ENCODE data around the gene CGRRF1.

The CGRRF1 gene

GRCh38 chr14:54493293-54493692 is 16.4 kb upstream of the CGRRF1 start:
- H3K27ac ChIP-seq (ENCODE audit: low read length) = no peak overlapping the region
- H3K9me3 ChIP-seq (ENCODE audit: control insufficient read depth, low read depth, low read length) = no peaks in the 10 kb centered on the region
- no peaks in the 10 kb centered on the region for H3K27me3 ChIP-seq (ENCODE audit: control insufficient read depth, insufficient read depth, low read length)
- peaks cover 8% of the 10 kb centered on the region for H3K4me1 ChIP-seq (ENCODE audit: control insufficient read depth, low read depth, low read length)
- H3K9ac ChIP-seq (ENCODE audit: low read length) = no peak overlapping the region
- no peaks in the 10 kb centered on the region for H3K36me3 ChIP-seq (ENCODE audit: control insufficient read depth, low read depth, low read length)
- H3K4me3 ChIP-seq (ENCODE audit: low read length) = no peak overlapping the region

DNA sequence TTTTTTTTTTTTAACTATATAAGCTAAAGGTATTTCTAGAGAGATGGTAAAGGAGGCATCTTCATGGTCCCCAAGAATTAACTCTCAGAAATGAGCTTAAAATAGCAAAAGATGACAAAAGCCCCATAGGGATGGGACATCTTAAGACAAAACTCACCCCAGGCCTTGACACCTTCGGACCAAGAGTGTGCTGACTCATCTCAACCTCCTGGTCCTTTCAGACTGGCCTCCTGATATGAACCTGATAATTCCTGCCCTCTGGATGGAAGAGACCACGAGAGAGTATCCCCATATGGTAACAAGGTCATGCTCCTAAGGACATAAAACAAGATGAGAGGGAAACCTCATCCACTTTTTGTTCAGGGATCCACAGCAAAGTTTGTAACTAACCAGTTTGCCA is 12.5 kb upstream of the CGRRF1 start:
- Histone ChIP-seq H3K9ac (ENCODE audit: low read length) (no peak overlapping the region), H3K27me3 (ENCODE audit: control insufficient read depth, insufficient read depth, low read length) (no peaks in the 10 kb centered on the region), H3K27ac (ENCODE audit: low read length) (no peak overlapping the region), H3K9me3 (ENCODE audit: control insufficient read depth, low read depth, low read length) (no peaks in the 10 kb centered on the region), H3K4me3 (ENCODE audit: low read length) (no peak overlapping the region), H3K36me3 (ENCODE audit: control insufficient read depth, low read depth, low read length) (no peaks in the 10 kb centered on the region), H3K4me1 (ENCODE audit: control insufficient read depth, low read depth, low read length) (peaks cover 4% of the 10 kb centered on the region)

DNA sequence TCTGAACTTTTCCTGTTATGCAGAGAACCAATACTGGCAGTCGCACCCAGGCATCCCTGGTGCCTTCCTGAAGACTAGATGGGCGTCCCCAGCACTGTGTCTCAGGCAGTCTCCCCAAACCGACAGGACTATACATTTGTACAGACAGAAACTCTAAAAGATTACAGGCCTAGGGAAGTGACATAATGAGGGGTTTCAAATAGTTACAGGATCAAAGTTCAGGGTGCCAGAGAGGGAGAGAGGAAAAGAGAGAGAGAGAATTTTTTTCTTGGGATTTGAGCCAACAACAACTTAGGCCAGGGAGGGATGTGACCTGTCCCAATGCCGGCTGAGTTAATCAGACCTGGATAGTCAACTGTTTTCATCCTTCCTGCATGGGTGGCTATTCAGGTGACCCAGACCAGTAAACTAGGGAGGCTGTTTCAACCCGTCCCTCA is 11.6 kb upstream of the CGRRF1 start:
- no peak overlapping the region for H3K9ac ChIP-seq (ENCODE audit: low read length)
- H3K27me3 ChIP-seq (ENCODE audit: control insufficient read depth, insufficient read depth, low read length) = no peaks in the 10 kb centered on the region
- H3K4me1 ChIP-seq (ENCODE audit: control insufficient read depth, low read depth, low read length) = peaks cover 1% of the 10 kb centered on the region
- no peak overlapping the region for H3K27ac ChIP-seq (ENCODE audit: low read length)
- H3K36me3 ChIP-seq (ENCODE audit: control insufficient read depth, low read depth, low read length) = no peaks in the 10 kb centered on the region
- no peak overlapping the region for H3K4me3 ChIP-seq (ENCODE audit: low read length)
- H3K9me3 ChIP-seq (ENCODE audit: control insufficient read depth, low read depth, low read length) = no peaks in the 10 kb centered on the region

- no peaks in the 10 kb centered on the region for H3K36me3 ChIP-seq (ENCODE audit: control insufficient read depth, low read depth, low read length)
- no peak overlapping the region for H3K9ac ChIP-seq (ENCODE audit: low read length)
- H3K4me3 ChIP-seq (ENCODE audit: low read length) = no peak overlapping the region
- no peaks in the 10 kb centered on the region for H3K9me3 ChIP-seq (ENCODE audit: control insufficient read depth, low read depth, low read length)
- no peaks in the 10 kb centered on the region for H3K4me1 ChIP-seq (ENCODE audit: control insufficient read depth, low read depth, low read length)
- no peak overlapping the region for H3K27ac ChIP-seq (ENCODE audit: low read length)
- no peaks in the 10 kb centered on the region for H3K27me3 ChIP-seq (ENCODE audit: control insufficient read depth, insufficient read depth, low read length)
Observed at GRCh38 chr14:54498579-54498978, 11.1 kb upstream of the CGRRF1 start.

DNA sequence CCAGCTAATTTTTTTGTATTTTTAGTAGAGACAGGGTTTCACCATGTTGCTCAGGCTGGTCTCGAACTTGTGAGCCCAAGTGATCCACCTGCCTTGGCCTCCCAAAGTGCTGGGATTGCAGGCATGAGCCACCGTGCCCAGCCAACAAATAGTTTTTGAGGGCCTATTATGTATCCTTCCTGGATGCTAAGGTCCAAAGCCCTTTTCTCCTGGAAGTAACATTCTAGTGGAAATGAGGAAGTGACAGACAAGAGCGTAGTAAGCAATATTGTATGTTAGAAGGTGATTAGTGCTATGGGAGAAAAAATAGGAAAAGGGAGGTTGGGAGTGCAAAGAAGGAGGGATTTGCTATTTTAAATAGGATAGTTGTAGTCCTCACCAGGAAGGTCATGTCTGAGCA is 9.0 kb upstream of the CGRRF1 start:
- Histone ChIP-seq H3K27ac (ENCODE audit: low read length) (no peak overlapping the region), H3K9ac (ENCODE audit: low read length) (no peak overlapping the region), H3K4me1 (ENCODE audit: control insufficient read depth, low read depth, low read length) (no peaks in the 10 kb centered on the region), H3K4me3 (ENCODE audit: low read length) (no peak overlapping the region), H3K36me3 (ENCODE audit: control insufficient read depth, low read depth, low read length) (no peaks in the 10 kb centered on the region), H3K9me3 (ENCODE audit: control insufficient read depth, low read depth, low read length) (no peaks in the 10 kb centered on the region), H3K27me3 (ENCODE audit: control insufficient read depth, insufficient read depth, low read length) (no peaks in the 10 kb centered on the region)

- no peaks in the 10 kb centered on the region for H3K36me3 ChIP-seq (ENCODE audit: control insufficient read depth, low read depth, low read length)
Observed at GRCh38 chr14:54501480-54501879, 8.2 kb upstream of the CGRRF1 start.

GRCh38 chr14:54502602-54503001 is 7.1 kb upstream of the CGRRF1 start:
- Histone ChIP-seq H3K27ac (ENCODE audit: low read length) (no peak overlapping the region), H3K9me3 (ENCODE audit: control insufficient read depth, low read depth, low read length) (no peaks in the 10 kb centered on the region), H3K36me3 (ENCODE audit: control insufficient read depth, low read depth, low read length) (no peaks in the 10 kb centered on the region), H3K4me3 (ENCODE audit: low read length) (no peak overlapping the region), H3K27me3 (ENCODE audit: control insufficient read depth, insufficient read depth, low read length) (no peaks in the 10 kb centered on the region), H3K4me1 (ENCODE audit: control insufficient read depth, low read depth, low read length) (no peaks in the 10 kb centered on the region), H3K9ac (ENCODE audit: low read length) (no peak overlapping the region)

More at GRCh38 chr14:54501480-54501879, 8.2 kb upstream of the CGRRF1 start:
- Histone ChIP-seq H3K4me1 (ENCODE audit: control insufficient read depth, low read depth, low read length) (no peaks in the 10 kb centered on the region), H3K9me3 (ENCODE audit: control insufficient read depth, low read depth, low read length) (no peaks in the 10 kb centered on the region), H3K27ac (ENCODE audit: low read length) (no peak overlapping the region), H3K9ac (ENCODE audit: low read length) (no peak overlapping the region), H3K27me3 (ENCODE audit: control insufficient read depth, insufficient read depth, low read length) (no peaks in the 10 kb centered on the region), H3K4me3 (ENCODE audit: low read length) (no peak overlapping the region)

DNA sequence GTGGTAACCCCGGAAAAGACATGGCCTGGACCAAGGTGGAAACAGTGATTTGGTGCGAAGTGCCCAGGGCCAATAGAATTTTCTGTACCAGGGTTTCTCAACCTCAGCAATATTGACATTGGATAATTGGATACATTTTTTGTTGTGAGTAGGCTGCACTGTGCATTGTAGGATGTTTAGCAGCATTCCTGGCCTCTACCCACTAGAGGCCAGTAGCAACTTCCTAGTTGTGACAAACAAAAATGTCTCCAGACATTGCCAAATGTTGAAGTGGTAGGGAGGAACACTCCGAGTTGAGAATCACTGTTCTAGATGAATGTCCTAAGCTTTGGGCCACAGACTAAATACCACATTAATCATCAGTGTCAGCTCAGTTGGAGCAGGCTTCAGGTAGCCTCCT is 6.2 kb upstream of the CGRRF1 start:
- Histone ChIP-seq H3K4me1 (ENCODE audit: control insufficient read depth, low read depth, low read length) (no peaks in the 10 kb centered on the region), H3K9me3 (ENCODE audit: control insufficient read depth, low read depth, low read length) (no peaks in the 10 kb centered on the region), H3K9ac (ENCODE audit: low read length) (no peak overlapping the region)

GRCh38 chr14:54512393-54512792 is 2.7 kb downstream of the CGRRF1 start:
- H3K9me3 ChIP-seq (ENCODE audit: control insufficient read depth, low read depth, low read length) = peaks cover 5% of the 10 kb centered on the region
- H3K36me3 ChIP-seq (ENCODE audit: control insufficient read depth, low read depth, low read length) = no peaks in the 10 kb centered on the region
- no peak overlapping the region for H3K27ac ChIP-seq (ENCODE audit: low read length)
- H3K4me3 ChIP-seq (ENCODE audit: low read length) = no peak overlapping the region
- no peak overlapping the region for H3K9ac ChIP-seq (ENCODE audit: low read length)
- H3K4me1 ChIP-seq (ENCODE audit: control insufficient read depth, low read depth, low read length) = no peaks in the 10 kb centered on the region
- H3K27me3 ChIP-seq (ENCODE audit: control insufficient read depth, insufficient read depth, low read length) = no peaks in the 10 kb centered on the region

More for the DNA sequence above, 6.2 kb upstream of the CGRRF1 start:
- Histone ChIP-seq H3K27ac (ENCODE audit: low read length) (no peak overlapping the region), H3K4me3 (ENCODE audit: low read length) (no peak overlapping the region), H3K27me3 (ENCODE audit: control insufficient read depth, insufficient read depth, low read length) (no peaks in the 10 kb centered on the region), H3K36me3 (ENCODE audit: control insufficient read depth, low read depth, low read length) (no peaks in the 10 kb centered on the region)

DNA sequence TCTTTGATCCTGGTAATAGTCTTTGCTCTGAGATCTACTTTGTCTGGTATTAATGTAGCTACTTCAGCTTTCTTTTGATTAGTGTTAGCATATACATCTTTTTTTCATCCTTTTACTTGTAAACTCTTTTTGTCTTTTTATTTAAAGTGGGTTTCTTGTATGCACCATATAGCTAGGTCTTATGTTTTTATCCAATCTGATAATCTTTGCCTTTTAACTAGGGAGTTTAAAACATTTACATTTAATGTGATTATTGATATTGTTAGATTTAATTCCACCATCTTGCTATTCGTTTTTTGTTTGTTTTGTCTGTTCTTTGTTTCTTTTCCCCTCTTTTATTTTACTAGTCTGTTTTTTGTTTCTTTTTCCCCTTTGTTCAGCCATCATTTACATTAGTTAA is 6.0 kb downstream of the CGRRF1 start:
- no peaks in the 10 kb centered on the region for H3K27me3 ChIP-seq (ENCODE audit: control insufficient read depth, insufficient read depth, low read length)
- peaks cover 5% of the 10 kb centered on the region for H3K9me3 ChIP-seq (ENCODE audit: control insufficient read depth, low read depth, low read length)
- no peaks in the 10 kb centered on the region for H3K4me1 ChIP-seq (ENCODE audit: control insufficient read depth, low read depth, low read length)
- no peak overlapping the region for H3K27ac ChIP-seq (ENCODE audit: low read length)
- H3K9ac ChIP-seq (ENCODE audit: low read length) = no peak overlapping the region
- H3K4me3 ChIP-seq (ENCODE audit: low read length) = no peak overlapping the region
- H3K36me3 ChIP-seq (ENCODE audit: control insufficient read depth, low read depth, low read length) = no peaks in the 10 kb centered on the region

DNA sequence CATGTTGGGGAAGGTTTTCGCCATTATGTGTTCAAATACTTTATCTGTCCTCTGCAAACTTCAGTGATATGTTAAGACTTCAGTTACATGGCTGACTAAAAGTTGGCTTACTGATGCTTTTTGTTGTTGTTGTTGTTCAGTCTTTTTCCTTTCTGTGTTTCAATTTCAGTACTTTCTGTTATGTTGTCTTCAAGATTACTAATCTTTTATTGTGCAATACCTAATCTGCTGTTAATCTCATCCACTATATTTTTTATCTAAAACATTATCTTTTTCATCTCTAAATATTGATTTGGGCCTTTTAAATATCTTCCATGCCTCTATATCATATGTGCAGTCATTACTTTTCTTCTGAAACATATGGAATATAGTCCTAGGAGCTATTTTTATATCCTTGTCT is 7.0 kb downstream of the CGRRF1 start:
- H3K36me3 ChIP-seq (ENCODE audit: control insufficient read depth, low read depth, low read length) = no peaks in the 10 kb centered on the region
- no peak overlapping the region for H3K27ac ChIP-seq (ENCODE audit: low read length)
- no peaks in the 10 kb centered on the region for H3K27me3 ChIP-seq (ENCODE audit: control insufficient read depth, insufficient read depth, low read length)
- H3K9ac ChIP-seq (ENCODE audit: low read length) = no peak overlapping the region
- H3K9me3 ChIP-seq (ENCODE audit: control insufficient read depth, low read depth, low read length) = peaks cover 5% of the 10 kb centered on the region
- no peaks in the 10 kb centered on the region for H3K4me1 ChIP-seq (ENCODE audit: control insufficient read depth, low read depth, low read length)
- no peak overlapping the region for H3K4me3 ChIP-seq (ENCODE audit: low read length)

DNA sequence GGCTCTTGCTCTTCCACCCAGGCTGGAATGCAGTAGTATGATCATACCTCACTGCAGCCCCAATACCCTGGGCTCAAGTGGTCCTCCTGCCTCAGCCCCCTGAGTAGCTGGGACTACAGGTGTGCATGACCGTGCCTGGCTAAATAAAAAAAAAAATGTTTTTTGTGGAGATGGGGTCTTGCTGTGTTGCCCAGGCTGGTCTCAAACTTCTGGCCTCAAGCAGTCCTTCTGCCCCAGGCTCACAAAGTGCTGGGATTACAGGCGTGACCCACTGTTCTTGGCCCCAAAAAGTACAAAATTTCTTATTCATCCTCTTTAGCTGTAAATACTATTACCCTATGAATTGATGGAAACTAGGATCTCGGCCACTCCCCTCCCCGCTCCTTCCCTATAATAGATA is 14.7 kb downstream of the CGRRF1 start:
- Histone ChIP-seq H3K27ac (ENCODE audit: low read length) (no peak overlapping the region), H3K9me3 (ENCODE audit: control insufficient read depth, low read depth, low read length) (no peaks in the 10 kb centered on the region), H3K36me3 (ENCODE audit: control insufficient read depth, low read depth, low read length) (peaks cover 19% of the 10 kb centered on the region), H3K9ac (ENCODE audit: low read length) (no peak overlapping the region), H3K4me1 (ENCODE audit: control insufficient read depth, low read depth, low read length) (no peaks in the 10 kb centered on the region), H3K27me3 (ENCODE audit: control insufficient read depth, insufficient read depth, low read length) (no peaks in the 10 kb centered on the region), H3K4me3 (ENCODE audit: low read length) (no peak overlapping the region)
